OCI-LY1 (cell line): ENCODE results near the gene CLUH.

ENCODE experiments used
- CTCF ChIP-seq: fragments of 200-600 bp; sonication (generic), shearing (Covaris generic); IDR thresholded peaks from 2 replicates; pipeline ENCODE4 v1.5.1; 2017; ENCODE audit warnings: mild to moderate bottlenecking, antibody characterized with exemption, low read length, moderate library complexity, mixed read lengths
- EZH2 ChIP-seq: fragments of 200-600 bp; sonication (generic), shearing (Covaris generic); IDR thresholded peaks from 2 replicates; pipeline ENCODE4 v1.8.0; 2017; ENCODE audit warnings: borderline replicate concordance, mixed run types, mild to moderate bottlenecking, antibody characterized with exemption, low read length, moderate library complexity, mixed read lengths

DNA sequence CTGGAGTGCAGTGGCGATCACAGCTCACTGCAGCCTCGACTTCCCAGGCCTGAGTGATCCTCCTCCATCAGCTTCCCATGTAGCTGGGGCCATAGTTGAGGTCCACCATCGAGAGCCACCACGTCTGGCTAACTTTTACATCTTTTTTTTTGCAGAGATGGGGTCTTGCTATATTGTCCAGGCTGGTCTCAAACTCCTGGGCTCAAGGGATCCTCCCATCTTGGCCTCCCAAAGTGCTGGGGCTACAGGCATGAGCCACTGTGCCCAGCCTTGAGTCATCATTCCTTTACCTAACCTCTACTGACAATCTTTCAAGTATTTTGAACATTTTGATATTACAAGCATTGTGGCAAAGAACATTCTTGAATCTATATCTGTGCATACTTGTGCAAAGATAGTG is 47.3 kb upstream of the CLUH start:
- TF ChIP-seq EZH2 (no peak), CTCF (no peak)
